Smooth muscle cell (in vitro differentiated cells): ENCODE measurements around the gene TUBGCP6. TPM values are rescaled to one million over a fixed set of nuclear protein-coding genes. Genes with fewer than 3 reads are reported as not detected.

Experiments
- DNase-seq: peaks from one replicate; lab custom pipeline; 2025; ENCODE audit not compliant: unreplicated experiment; lab: John Stamatoyannopoulos, UW
- H2AFZ ChIP-seq: fragments of 200-600 bp; sonication (generic); 2 replicates; pipeline ENCODE4 v1.6.0; 2016; ENCODE audit warnings: antibody characterized with exemption, low read depth, mild to moderate bottlenecking
- H3F3A ChIP-seq: fragments of 200-600 bp; sonication (generic); 2 replicates; pipeline ENCODE4 v1.6.0; 2017; ENCODE audit warnings: antibody characterized with exemption, low read depth
- H3K27ac ChIP-seq: fragments of 200-600 bp; sonication (generic); 2 replicates; pipeline ENCODE4 v1.5.1; 2016; ENCODE audit warnings: low read depth, mild to moderate bottlenecking
- H3K27me3 ChIP-seq: fragments of 200-600 bp; sonication (generic); 2 replicates; pipeline ENCODE4 v1.6.1; 2016; ENCODE audit warnings: low read depth, mild to moderate bottlenecking
- H3K36me3 ChIP-seq: fragments of 200-600 bp; sonication (generic); 2 replicates; pipeline ENCODE4 v1.5.1; 2016; ENCODE audit warnings: low read depth
- H3K4me1 ChIP-seq: fragments of 200-600 bp; sonication (generic); 2 replicates; pipeline ENCODE4 v1.5.1; 2016; ENCODE audit warnings: low read depth
- H3K4me2 ChIP-seq: fragments of 200-600 bp; sonication (generic); 2 replicates; pipeline ENCODE4 v1.6.0; 2016; ENCODE audit warnings: mild to moderate bottlenecking
- H3K4me3 ChIP-seq: fragments of 200-600 bp; sonication (generic); 2 replicates; pipeline ENCODE4 v1.5.1; 2016; ENCODE audit warnings: mild to moderate bottlenecking
- H3K79me2 ChIP-seq: fragments of 200-600 bp; sonication (generic); 2 replicates; pipeline ENCODE4 v1.6.0; 2016; ENCODE audit warnings: low read depth, mild to moderate bottlenecking
- H3K9ac ChIP-seq: fragments of 200-600 bp; sonication (generic); 2 replicates; pipeline ENCODE4 v1.6.0; 2016; ENCODE audit warnings: low read depth
- H3K9me3 ChIP-seq: fragments of 200-600 bp; sonication (generic); replicated peaks from 2 replicates; pipeline ENCODE4 v1.5.1; 2016; ENCODE audit warnings: low read depth
- H4K20me1 ChIP-seq: fragments of 200-600 bp; sonication (generic); 2 replicates; pipeline ENCODE4 v1.6.0; 2016; ENCODE audit warnings: low read depth
- CTCF ChIP-seq: fragments of 200-600 bp; sonication (generic); IDR thresholded peaks from 2 replicates; pipeline ENCODE4 v1.5.1; 2017; ENCODE audit warnings: borderline replicate concordance, mild to moderate bottlenecking, antibody characterized with exemption; ENCODE audit not compliant: insufficient read depth, poor library complexity, severe bottlenecking
- WGBS: methylation state at CpG from one replicate; pipeline ENCODE4 v1.1.7; 2016; ENCODE audit warnings: low lambda C conversion rate; 5-methylcytosine and 5-hydroxymethylcytosine counted together
- polyA plus RNA-seq: library from polyadenylated mRNA; unstranded; fragments of >200 nt; fragmentation: Nextera tagmentation; extraction: Ambion mirVana; gene quantifications from 2 replicates; pipeline ENCODE4 v1.2.1, GENCODE V29; 2016
- total RNA-seq: library from RNA; depleted of rRNA; stranded (reverse); fragments of >200 nt; gene quantifications from 2 replicates; pipeline ENCODE4 v1.2.3, GENCODE V29; 2014

The TUBGCP6 gene
- total and polyA plus RNA-seq, 2 experiments from 2014 or later = 10.0 to 22.7 TPM

GRCh38 chr22:50182176-50183081, 62.4 kb downstream of the TUBGCP6 start:
- H3K4me2 ChIP-seq = no peak overlapping the region
- no peaks in the 10 kb centered on the region for H3K27me3 ChIP-seq
- no peaks in the 10 kb centered on the region for H3K36me3 ChIP-seq
- no peaks in the 10 kb centered on the region for H3K4me1 ChIP-seq
- H3K4me3 ChIP-seq = no peak overlapping the region
- no peak overlapping the region for H3K27ac ChIP-seq
- DNase-seq = no peak
- 93% methylated on average over 29 of the region's 31 CpGs for WGBS
- peaks cover 5% of the 10 kb centered on the region for H4K20me1 ChIP-seq
- no peaks in the 10 kb centered on the region for H3F3A ChIP-seq
- no peak for TF ChIP-seq CTCF
- no peaks in the 10 kb centered on the region for H3K9me3 ChIP-seq
- H2AFZ ChIP-seq = no peak overlapping the region
- peaks cover 15% of the 10 kb centered on the region for H3K79me2 ChIP-seq
- H3K9ac ChIP-seq = no peak overlapping the region

- Histone ChIP-seq H3K27me3 (no peaks in the 10 kb centered on the region), H3K4me3 (no peak overlapping the region), H3K36me3 (no peaks in the 10 kb centered on the region), H3K4me1 (no peaks in the 10 kb centered on the region), H3K9me3 (no peaks in the 10 kb centered on the region), H3K79me2 (peaks cover under 1% of the 10 kb centered on the region), H3K4me2 (no peak overlapping the region), H3K27ac (no peak overlapping the region), H4K20me1 (no peaks in the 10 kb centered on the region), H2AFZ (no peak overlapping the region), H3F3A (no peaks in the 10 kb centered on the region), H3K9ac (no peak overlapping the region)
- WGBS = 97% methylated on average over 26 of the region's 27 CpGs
- no peak for TF ChIP-seq CTCF
- DNase-seq = no peak
These were observed 63.9 kb downstream of the TUBGCP6 start for GRCh38 chr22:50180727-50181521.

- H3K79me2 ChIP-seq = no peaks in the 10 kb centered on the region
- 97% methylated on average over 39 of the region's 39 CpGs for WGBS
- no peak overlapping the region for H3K4me3 ChIP-seq
- no peak overlapping the region for H3K4me2 ChIP-seq
- no peak for TF ChIP-seq CTCF
- no peaks in the 10 kb centered on the region for H4K20me1 ChIP-seq
- H3K9ac ChIP-seq = no peak overlapping the region
- no peaks in the 10 kb centered on the region for H3K4me1 ChIP-seq
- no peaks in the 10 kb centered on the region for H3K36me3 ChIP-seq
- no peak overlapping the region for H2AFZ ChIP-seq
- no peak overlapping the region for H3K27ac ChIP-seq
- DNase-seq = no peak
- H3K27me3 ChIP-seq = no peaks in the 10 kb centered on the region
- no peaks in the 10 kb centered on the region for H3F3A ChIP-seq
- no peaks in the 10 kb centered on the region for H3K9me3 ChIP-seq
These were observed 64.7 kb downstream of the TUBGCP6 start for GRCh38 chr22:50179937-50180726.
